Esophagus mucosa (tissue), 1 donor: ENCODE measurements around the gene ZFP36L2. TPM values are rescaled to one million over a fixed set of nuclear protein-coding genes. Genes with fewer than 3 reads are reported as not detected.
A peak's percentile ranks its signal among the peaks of the same experiment; 100 is the strongest.

ENCODE experiments used
- ATAC-seq: fragments of 200-7000 bp; cut with Tn5 transposase; one replicate; pipeline ENCODE4 v1.9.1; 2020
- total RNA-seq: library from RNA; stranded (reverse); gene quantifications from one replicate; pipeline ENCODE4 v1.2.4, GENCODE V29; 2023
- donor health status: DM: yes; HTN: yes; CAD: no.

Gene ZFP36L2
- total RNA-seq, 1 donor from 2014 or later, result 71.0 TPM

DNA sequence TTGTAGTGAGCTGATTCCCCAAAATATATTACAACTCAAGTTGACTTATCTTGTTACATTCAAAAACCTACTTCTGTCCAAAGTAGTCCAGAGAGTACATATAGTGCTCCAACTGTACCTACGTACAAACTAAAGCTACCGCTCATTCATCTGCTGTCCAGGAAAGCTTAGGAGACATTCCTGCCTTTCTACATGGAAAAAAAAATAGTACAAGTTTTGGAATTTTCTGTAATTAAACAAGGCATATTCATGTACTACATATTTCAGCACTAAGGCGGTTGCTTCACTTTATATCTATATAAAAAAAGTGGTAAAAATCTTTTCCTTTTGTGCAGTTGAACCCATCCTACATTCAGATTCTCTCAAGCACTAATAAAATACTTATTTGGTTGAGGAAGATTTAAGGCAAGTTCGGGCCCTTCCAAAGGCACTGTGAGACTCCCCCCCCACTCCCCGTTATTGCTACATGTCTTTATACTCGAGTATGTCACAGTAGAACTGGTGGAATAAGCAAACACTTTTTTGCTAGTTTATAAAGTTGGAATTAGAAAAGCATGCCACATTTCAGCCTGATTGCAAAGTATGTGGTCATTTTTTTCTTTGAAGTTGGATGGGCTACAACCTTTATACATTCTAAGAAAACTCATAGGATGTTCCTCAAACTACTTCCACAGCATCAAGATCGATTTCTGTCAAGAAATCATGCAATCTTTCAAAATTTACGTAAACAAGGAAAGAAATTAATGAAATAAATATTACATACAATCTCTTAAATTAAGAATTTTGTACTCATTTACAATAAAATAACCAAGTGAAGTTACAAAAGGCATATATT lies 3.7 kb downstream of the ZFP36L2 start:
- no peak for ATAC-seq

DNA sequence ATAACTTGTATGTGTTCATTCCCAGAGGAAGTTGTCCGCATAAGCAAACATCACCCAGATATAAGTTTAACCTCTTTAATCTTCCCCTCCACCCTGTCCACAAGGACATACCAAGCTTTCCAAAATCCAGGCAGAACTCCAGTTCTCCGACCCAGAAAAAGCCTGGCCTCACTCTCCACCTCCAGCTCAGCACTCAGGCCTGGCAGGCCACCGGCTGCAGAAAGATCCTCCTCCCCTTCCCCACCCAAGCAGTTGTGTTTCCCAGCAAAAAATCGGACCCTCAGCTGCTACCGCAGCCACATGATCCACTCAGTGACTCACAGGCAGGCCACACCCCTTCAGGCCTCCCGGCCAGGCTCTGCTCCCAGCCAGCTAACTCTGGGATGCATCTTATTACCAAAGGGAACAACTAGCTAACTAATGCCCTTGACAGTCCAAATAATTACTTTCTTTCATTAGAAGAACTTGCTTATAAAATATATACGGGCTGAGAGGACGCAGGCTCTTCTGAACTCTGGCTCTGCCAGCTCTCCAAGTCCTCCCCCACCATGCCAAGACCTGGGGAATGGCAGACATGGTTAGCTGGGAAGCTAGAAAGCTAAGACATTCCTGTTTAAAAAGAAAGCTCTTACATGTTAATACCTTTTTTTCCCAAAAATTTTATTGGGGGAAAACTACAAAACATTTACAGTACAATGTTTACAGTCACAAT lies 4.5 kb downstream of the ZFP36L2 start:
- ATAC-seq, result peak; percentile 5

- no peak for ATAC-seq
Measured at GRCh38 chr2:43221124-43221762, 5.2 kb downstream of the ZFP36L2 start.

DNA sequence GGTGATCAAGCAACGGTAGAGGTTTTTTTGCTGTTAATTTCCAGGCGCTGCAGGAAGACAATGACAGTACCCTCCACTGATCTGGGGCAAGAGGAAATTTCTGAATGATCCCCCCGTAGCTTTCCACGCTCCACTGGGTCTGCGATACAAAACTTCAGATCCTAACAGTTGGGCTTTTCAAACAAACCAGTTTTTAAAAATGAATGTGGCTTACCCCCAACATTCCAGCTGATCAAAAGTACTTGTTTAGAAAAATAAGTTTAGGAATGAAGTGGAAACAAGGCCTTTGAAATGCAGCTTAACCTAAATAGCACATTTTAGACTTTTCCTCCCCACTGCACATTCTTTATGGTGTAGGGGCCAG lies 5.7 kb downstream of the ZFP36L2 start:
- ATAC-seq, result no peak

DNA sequence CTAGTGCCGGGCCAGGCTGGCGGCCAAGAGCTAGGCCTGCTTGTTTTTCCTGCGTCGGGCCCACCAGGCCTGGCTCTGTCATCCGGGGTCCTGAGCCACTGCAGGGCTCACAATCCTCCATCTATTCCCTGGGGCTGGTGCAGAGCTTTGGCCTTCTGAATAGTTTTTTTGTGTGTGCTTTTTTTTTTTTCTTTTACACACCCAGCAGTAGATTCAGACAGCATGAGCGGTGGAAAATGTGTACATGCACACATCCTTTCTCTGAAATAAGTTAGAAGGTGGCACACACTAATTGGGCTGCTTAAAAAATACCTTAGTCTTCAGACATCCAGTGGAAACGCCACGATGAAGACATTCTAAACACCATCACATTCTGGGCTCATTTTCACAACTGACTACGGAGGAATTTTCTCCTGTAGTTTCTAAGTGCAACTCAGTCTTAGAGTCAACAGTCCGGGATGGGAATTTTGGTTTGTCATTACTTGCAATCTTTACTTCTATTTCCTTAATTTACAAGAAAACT lies 6.1 kb downstream of the ZFP36L2 start:
- ATAC-seq, result no peak

DNA sequence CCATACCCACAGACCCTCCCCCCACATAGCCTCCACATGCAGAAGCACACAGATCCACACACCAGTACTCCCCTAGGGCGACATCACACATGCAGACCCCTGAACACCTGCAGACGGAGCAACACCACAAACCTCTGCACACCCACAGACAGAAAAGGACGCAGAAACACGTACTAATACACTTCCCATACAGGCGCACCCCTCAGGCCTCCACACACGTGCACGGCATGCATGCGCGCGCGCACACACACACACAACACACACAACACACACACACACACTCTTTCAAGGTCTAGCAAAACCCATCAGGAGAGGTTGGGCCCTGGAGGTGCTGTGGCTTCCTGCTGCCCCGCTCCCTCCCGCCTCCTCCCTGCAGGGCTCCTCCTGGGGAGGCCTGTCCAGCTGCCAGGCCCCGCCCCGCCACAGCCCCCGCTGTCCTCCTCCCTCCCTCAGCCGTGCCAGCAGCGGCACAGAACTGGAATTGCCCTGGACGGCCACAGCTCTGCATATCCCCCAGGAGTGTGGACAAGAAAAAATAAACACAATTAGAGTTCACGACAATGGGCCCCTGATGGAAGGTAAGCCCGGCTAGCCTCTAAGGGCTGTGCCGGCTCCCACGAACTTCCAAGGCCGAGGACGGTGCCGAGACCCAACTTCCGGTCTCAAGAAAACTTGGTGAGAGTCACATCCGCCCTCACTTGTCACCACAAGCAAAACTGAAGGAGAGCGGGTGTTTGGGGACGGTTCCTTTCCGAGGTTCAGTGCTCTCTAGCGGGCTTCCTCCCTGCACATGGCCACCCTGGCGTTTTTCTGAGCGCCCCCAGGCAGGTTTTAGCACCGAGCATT lies 6.8 kb downstream of the ZFP36L2 start:
- ATAC-seq, result peak; percentile 80

GRCh38 chr2:43218702-43219382 lies 7.6 kb downstream of the ZFP36L2 start:
- peak; percentile 72 for ATAC-seq

DNA sequence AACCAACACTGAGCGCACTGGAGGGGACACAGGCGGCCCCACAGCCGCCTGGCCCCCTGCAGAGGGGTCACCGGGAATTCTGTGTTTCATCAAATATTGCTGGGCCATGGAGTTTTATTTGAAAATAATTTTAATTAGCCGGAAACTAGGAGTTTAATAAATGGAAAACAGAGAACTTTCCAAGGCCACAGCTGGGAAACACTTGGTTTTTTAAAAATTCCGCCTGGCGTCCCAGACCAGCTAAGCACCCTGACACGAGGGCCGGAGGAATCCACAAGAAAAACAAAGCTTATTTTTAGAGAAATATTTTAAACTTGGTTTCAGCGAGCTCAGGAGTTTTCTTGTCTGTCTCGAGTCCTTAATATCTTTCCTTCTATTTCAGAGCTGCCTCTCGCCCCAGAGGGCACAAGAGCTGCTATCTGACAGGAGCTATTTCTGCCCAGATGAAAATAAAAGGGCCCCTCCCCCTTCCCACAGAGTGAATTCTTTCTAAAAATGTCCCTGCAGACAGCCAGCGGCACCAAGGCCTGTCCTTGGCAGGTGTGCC lies 8.2 kb downstream of the ZFP36L2 start:
- ATAC-seq, result no peak

DNA sequence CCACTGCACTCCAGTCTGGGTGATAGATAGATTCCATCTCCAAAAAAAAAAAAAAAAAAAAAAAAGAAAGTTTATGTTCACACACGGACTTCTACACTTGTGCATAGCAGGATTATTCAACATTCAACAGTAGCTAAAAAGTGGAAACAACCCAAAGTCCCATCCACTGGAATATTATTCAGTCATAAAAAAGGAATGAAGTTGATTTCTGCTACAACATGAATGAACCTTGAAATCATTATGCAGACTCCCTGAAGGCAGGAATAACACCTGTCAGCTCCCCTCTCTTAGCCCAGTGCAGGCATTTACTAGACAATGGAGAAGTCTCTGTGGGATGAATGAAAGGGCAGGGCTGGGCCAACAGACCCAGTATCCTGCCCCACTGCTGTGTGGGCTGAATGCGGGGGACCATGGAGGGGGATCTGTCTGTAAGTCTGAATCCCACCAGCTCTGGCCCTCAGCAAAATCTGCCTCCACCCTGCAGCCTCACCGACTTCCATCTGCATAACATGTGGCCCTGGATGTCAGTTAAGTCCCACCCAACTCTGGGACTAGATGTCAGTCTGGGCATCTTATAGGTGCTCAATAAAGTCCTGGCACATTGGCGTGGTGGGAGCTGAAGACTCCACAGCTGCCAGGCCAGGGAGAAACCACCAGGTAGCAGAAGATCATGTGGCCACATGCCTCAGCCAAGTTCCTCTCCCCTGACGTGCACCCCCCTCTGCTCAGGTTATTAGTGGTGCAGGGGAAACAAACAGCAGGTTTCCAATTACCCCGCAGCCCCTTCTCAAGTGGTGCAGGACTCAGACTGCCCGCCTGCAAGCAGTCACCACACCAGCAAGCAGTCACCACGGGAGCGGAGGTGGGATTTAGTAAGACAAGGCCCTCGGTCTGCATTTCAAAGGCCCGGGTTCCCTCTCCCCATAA lies 8.9 kb downstream of the ZFP36L2 start:
- ATAC-seq, result no peak

DNA sequence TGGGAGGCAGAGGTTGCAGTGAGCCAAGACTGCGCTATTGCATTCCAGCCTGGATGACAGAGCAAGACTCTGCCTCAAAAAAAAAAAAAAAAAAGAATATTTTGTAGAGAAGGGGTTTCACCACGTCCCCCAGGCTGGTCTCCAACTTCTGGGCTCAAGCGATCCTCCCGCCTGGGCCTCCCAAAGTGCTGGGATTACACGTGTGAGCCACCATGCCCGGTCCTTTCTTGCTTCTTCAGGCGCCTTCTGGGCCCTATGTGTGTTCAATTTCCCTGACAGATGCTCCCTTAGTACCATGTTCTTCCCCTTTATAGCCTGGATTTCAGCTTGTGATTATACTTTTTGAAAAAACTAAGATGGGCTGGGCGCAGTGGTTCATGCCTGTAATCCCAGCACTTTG lies 9.8 kb downstream of the ZFP36L2 start:
- no peak for ATAC-seq

- ATAC-seq, result no peak
Measured at GRCh38 chr2:43215673-43216255, 10.6 kb downstream of the ZFP36L2 start.

GRCh38 chr2:43214253-43214652 lies 12.2 kb downstream of the ZFP36L2 start:
- no peak for ATAC-seq

- ATAC-seq, result no peak
Measured at GRCh38 chr2:43212931-43213330, 13.5 kb downstream of the ZFP36L2 start.

- ATAC-seq, result no peak
Measured at GRCh38 chr2:43212216-43212835, 14.1 kb downstream of the ZFP36L2 start.

- peak; percentile 24 for ATAC-seq
Measured at GRCh38 chr2:43210467-43211303, 15.7 kb downstream of the ZFP36L2 start.

- no peak for ATAC-seq
Measured at GRCh38 chr2:43210125-43210466, 16.3 kb downstream of the ZFP36L2 start.

- peak; percentile 72 for ATAC-seq
Measured at GRCh38 chr2:43209204-43209717, 17.1 kb downstream of the ZFP36L2 start.

DNA sequence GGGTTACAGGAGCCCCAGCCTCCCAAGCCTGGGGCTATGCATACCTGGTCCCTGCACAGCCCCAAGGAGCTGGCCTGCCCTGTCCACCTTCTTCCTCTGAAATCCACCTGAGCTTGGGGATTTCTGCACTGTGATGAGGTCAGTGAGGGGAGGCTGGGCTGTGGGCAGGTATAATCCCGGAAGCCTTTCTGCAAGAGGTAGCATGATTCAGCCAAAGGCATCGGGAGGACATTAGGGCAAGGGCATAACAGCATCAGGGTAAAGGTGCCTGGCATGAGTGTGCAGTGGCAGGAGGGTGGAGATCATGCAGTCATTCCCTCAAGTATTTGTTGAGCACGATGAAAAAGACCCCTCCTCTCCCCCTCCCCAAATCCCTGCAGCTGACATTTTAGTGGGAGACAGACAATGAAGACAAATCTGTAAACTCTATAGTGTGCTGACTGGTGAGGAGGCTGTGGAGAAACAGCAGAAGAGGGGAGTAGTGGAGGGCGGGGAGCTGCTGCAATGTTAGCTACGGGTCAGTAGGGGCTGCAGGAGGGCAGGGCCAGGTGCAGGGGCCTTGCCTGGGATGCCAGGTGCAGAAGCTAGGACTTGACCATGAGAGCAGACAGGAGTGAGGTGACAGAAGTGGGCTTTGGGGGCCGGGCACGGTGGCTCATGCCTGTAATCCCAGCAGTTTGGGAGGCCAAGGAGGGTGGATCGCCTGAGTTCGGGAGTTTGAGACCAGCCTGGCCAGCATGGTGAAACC lies 18.7 kb downstream of the ZFP36L2 start:
- peak; percentile 79 for ATAC-seq
